PFSK-1 (cell line): ENCODE data around the gene NRXN3.

ENCODE experiments used
- POLR2AphosphoS5 ChIP-seq: IDR thresholded peaks from 2 replicates; pipeline ENCODE4 v1.6.1; 2012; ENCODE audit warnings: low read depth, mild to moderate bottlenecking, control low read depth, low read length, moderate library complexity
- REST ChIP-seq, 2 experiments: IDR thresholded peaks; 2 replicates each; pipeline versions ENCODE4 v1.6.1 to v1.8.0; 2011 to 2012; ENCODE audit warnings: low read depth in 2 of 2, low read length in 2 of 2, control low read depth in 1 of 2, inconsistent platforms in 1 of 2, mild to moderate bottlenecking in 1 of 2, moderate library complexity in 1 of 2; ENCODE audit not compliant: insufficient read depth in 1 of 2
- SIN3A ChIP-seq: IDR thresholded peaks from 2 replicates; pipeline ENCODE4 v1.6.1; 2012; ENCODE audit warnings: mild to moderate bottlenecking, low read length, moderate library complexity, borderline replicate concordance; ENCODE audit not compliant: insufficient read depth
- TAF1 ChIP-seq: IDR thresholded peaks from 2 replicates; pipeline ENCODE4 v1.6.1; 2012; ENCODE audit warnings: low read length, control low read depth, borderline replicate concordance; ENCODE audit not compliant: insufficient read depth

- TF ChIP-seq TAF1 (no peak), POLR2AphosphoS5 (no peak), REST (IDR thresholded peaks at IDR 0.05; ENCODE audit: insufficient read depth in 1 of 2, low read depth in 2 of 2, low read length in 2 of 2) (no peak), SIN3A (no peak)
Observed at GRCh38 chr14:78933166-78933565, 763.0 kb downstream of the NRXN3 start.
